ENCODE measurements around the gene SRBD1.

SRBD1 gene

GRCh38 chr2:45469314-45470099, 141.6 kb downstream of the SRBD1 start:
- no peak for DNase-seq (ENCODE audit: low spot score)

DNA sequence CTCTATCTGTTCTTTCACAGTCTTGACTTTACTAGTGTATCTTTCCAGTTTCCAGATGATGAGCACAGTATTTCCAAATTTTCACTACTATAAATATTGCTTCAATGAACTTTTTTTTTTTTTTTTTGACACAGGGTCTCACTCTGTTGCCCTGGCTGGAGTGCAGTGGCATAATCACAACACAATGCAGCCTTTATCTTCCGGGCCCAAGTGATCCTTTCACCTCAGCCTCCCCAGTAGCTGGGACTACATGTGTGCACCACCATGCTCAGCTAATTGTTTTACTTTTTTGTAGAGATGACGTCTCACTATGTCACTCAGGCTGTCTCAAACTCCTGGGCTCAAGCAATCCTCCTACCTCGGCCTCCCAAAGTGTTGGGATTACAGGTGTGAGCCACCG, 142.8 kb downstream of the SRBD1 start:
- DNase-seq (ENCODE audit: low spot score) = no peak

- DNase-seq (ENCODE audit: low spot score) = no peak
Measured at GRCh38 chr2:45466053-45466452, 145.0 kb downstream of the SRBD1 start.

GRCh38 chr2:45460825-45461224, 150.2 kb downstream of the SRBD1 start:
- DNase-seq (ENCODE audit: low spot score) = no peak

- no peak for DNase-seq (ENCODE audit: low spot score)
Measured at GRCh38 chr2:45459860-45460259, 151.2 kb downstream of the SRBD1 start.

GRCh38 chr2:45458909-45459563, 152.0 kb downstream of the SRBD1 start:
- DNase-seq (ENCODE audit: low spot score) = peak; percentile 71

DNA sequence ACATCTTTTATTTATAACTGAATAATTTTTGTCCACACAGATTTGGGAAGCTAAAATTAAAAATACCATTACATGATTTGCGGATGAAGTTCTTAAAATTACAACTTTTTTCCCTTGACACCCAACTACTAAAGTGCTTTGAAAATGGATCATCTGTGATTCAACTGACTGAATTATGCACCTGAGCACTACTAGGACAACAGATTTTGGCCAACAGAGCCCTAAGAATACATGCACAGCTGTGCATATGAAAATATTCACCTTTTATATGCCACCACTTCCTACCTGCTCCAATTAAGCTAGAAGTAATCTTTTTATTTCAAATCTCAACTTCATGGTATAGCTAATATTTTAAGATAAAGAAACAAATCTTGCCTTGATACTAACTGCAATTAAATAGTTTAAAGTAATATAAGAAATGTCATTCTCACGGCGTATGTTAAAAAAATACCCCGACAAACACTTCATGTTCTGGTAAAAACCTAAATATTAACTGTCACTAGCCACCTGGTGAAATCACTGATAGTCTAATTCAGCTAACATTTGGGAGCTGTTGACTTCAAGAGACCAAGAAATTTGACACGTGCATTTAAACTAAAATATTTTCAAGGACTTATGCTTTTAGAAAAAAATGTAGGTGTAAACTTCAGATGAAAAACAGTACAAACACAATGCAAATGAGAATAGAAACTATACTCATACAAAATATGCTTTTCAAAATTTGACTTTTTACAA, 153.7 kb downstream of the SRBD1 start:
- DNase-seq (ENCODE audit: low spot score) = no peak

DNA sequence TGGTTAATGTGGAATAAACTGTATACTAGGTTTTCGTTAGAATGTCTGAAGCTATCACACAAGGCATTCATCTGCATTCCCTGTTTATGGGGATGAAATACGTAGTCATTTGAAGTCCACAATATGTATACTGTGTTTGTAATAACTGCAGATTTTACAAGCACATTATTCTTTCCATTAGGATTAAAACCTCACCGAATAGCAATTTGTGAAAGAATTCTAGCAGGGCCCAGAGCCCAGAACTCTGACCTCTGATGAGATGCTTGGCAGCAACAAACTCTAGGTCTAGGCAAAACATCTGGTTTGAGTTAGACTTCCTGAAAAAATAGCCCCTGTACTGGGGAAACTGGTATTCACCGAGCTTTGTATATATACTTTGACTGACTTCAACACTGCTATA, 158.2 kb downstream of the SRBD1 start:
- peak; percentile 53 for DNase-seq (ENCODE audit: low spot score)

DNA sequence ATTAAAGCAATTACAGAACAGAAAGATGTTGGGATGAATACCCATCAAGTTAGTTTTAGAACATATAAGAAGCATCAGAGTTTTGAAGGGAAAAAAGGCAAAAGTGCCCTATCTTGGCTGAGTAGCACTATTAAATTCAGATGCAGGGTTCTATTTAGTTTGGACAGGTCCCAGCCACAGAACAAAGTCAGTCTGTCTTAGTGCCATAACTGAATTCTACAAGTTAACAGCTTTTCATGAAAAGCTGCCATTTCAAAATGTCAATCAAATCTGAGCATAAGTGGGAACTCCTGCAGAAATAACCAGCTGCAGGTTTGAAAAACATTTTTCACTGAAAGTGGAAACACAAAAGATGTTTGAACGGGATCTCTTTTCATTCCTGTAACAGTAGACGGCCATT, 160.4 kb downstream of the SRBD1 start:
- no peak for DNase-seq (ENCODE audit: low spot score)

DNA sequence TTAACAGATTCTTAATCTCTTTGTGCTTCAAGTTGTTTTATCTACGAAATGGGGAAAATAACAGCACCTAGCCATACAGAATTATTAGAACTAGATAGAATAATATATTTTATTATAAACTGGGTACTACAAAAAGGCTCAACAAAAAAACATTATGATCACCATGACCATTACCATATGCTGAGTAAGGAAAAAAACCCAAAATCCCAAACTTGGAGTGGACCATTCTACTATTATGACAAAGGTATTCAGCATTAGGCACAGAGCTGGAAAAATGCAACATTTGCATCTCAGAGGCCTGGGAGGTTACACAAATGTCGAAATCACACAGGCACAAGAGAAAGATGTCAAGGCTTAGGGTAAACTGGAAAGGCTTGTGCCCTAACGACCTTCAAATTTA, 162.8 kb downstream of the SRBD1 start:
- no peak for DNase-seq (ENCODE audit: low spot score)

DNA sequence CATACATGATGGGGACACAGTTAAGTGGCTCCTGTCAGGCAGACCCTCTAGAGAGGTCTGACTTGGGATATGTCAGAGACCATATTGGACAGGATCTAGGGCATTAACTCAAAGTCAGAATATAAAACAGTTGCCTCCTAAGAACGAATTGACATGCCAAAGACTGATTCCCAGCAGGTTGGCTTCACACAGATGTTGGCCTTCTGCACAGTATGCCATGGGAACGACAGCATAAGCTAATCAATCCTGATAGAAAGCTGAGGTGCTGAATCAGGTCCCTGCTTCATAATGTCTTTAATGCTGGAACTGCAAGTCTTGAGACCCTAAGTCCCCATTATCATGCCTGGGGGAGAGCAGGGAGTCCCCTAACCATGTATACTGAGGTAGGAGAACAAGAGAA, 165.1 kb downstream of the SRBD1 start:
- no peak for DNase-seq (ENCODE audit: low spot score)

DNA sequence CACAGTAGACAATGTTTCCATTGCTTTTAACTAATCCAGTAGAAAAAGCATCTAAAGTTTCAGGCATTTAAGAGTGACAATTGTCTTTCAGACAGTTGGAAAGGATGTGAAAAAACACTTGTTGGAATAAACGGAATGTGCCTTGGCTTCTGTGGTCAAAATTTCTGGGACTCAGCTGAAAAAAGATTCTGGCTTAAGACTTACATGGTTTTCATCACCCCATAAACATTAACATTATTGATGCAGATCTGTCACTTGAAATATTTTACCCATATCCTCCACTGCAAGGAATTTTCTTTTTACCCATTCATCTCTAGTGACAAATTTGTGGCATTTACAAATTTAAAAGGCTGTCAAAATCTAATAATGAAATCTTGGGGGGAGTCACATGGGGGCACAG, 166.0 kb downstream of the SRBD1 start:
- peak; percentile 46 for DNase-seq (ENCODE audit: low spot score)

DNA sequence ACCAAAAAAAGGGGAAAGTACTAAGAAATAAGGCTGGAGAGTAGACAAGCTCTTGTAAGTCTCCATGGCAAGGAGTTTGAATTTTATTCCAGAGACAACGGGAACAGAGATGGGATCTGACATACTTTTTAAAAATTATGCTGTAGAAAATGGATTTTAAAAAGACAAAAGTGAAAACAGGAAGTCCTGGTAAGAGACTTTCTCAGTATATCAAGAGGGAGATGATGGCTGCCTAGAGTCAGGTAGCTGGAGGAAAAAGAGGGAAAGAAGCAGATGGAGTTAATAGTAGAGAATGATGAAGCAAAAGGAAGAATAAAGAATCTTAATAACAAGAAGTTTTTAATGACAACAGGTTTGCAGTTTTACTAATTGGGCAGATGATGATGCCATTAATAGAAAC, 168.1 kb downstream of the SRBD1 start:
- no peak for DNase-seq (ENCODE audit: low spot score)

DNA sequence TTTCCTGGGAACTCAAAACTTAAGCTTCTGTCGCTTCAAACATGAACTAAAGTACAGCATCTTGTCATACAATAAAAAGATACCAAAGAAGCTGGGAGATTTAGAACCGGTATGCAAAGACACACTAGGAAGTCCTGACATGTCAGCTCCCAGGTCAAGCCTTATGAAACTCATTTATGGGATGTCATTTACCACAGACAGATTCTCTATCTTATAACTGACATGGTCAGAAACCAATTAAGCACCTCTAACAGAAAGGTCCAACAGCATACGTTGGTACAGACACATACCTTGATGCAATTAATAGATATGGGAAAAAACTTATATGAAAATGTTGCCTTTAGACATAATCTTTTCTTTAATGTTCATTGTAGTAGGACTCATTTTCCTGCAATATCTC, 169.0 kb downstream of the SRBD1 start:
- DNase-seq (ENCODE audit: low spot score) = no peak

DNA sequence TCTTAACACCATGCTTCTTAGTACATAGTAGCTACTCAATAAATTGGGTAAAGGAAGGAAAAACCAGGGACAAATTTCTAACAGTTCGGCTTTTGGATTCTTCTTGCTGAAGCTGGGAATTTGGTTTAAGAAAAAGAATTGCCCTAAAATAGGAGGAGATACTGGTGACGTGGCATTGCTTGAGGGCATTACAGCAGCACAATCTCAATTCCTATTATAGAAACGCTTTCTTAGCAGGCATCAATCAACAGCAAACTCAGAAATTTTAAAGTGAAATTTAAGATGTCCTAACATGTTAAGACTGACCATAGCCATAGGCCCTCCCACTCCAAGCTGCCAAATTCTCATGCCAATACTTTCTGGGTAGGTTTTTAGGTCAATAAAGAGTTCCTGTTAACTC, 169.5 kb downstream of the SRBD1 start:
- DNase-seq (ENCODE audit: low spot score) = no peak

- DNase-seq (ENCODE audit: low spot score) = no peak
Measured at GRCh38 chr2:45439788-45440773, 171.0 kb downstream of the SRBD1 start.

- no peak for DNase-seq (ENCODE audit: low spot score)
Measured at GRCh38 chr2:45438872-45439665, 172.0 kb downstream of the SRBD1 start.

GRCh38 chr2:45436456-45436855, 174.6 kb downstream of the SRBD1 start:
- DNase-seq (ENCODE audit: low spot score) = no peak

- DNase-seq (ENCODE audit: low spot score) = peak; percentile 44
Measured at GRCh38 chr2:45435316-45435715, 175.8 kb downstream of the SRBD1 start.

- DNase-seq (ENCODE audit: low spot score) = no peak
Measured at GRCh38 chr2:45433363-45433762, 177.7 kb downstream of the SRBD1 start.

DNA sequence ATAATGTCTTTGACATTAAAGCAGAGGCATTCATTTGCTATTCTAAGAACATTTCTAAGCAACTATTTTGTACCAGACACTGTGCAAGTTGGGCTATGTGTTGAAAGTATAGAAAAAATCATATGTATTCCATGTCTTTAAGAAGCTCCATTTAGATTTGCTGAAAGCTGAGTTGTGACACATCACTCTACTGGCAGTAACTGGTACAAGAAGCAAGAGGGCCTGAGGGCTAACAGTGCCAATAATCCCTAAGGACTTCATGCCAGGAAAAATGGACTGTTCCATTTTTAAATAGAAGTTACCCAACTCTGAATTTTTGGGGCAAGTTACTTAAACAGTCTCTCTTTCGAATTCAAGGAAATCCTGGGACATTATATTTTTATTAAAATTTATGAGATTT, 178.7 kb downstream of the SRBD1 start:
- DNase-seq (ENCODE audit: low spot score) = peak; percentile 10
